HPDE6-E6E7 (cell line): Measurements from ENCODE around the gene MEPCE.
"Not testable (repeated sequence)": the region's sequence is repeated elsewhere in the genome, so short reads cannot be mapped to it uniquely, and the experiment has no call there.

ENCODE experiments used
- DNase-seq: peaks from one replicate; pipeline ENCODE4 v3.0.0; 2011; ENCODE audit warnings: missing footprints; ENCODE audit errors: extremely low spot score

MEPCE gene

GRCh38 chr7:100429637-100430492 lies at the start of gene MEPCE:
Gene MEPCE, plus strand, starts transcription at chr7:100429831. Its CDS starts 188 bp downstream, at chr7:100430019.
- peak; percentile 94 for DNase-seq

- DNase-seq: no peak
Measured at GRCh38 chr7:100380196-100380595, 49.4 kb upstream of the MEPCE start.

DNA sequence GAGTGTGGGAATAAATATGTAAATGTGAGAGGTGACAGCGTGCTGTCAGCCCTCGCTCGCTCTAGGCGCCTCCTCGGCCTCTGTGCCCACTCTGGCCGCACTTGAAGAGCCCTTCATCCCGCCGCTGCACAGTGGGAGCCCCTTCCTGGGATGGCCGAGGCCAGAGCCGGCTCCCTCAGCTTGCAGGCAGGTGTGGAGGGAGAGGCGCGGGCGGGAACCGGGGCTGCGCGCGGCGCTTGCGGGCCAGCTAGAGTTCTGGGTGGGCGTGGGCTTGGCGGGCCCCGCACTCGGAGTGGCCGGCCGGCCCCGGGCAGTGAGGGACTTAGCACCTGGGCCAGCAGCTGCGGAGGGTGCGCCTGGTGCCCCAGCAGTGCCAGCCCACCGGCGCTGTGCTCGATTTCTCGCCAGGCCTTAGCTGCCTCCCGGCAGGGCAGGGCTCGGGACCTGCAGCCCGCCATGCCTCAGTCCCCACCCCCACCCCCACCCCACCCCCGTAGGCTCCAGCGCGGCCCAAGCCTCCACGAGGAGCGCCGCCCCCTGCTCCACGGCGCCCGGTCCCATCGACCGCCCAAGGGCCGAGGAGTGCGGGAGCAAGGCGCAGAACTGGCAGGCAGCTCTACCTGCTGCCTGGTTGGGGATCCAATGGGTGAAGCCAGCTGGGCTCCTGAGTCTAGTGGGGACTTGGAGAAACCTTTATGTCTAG lies 47.9 kb upstream of the MEPCE start:
- DNase-seq: not testable (repeated sequence)

GRCh38 chr7:100382234-100382853 lies 47.3 kb upstream of the MEPCE start:
- DNase-seq: not testable (repeated sequence)

DNA sequence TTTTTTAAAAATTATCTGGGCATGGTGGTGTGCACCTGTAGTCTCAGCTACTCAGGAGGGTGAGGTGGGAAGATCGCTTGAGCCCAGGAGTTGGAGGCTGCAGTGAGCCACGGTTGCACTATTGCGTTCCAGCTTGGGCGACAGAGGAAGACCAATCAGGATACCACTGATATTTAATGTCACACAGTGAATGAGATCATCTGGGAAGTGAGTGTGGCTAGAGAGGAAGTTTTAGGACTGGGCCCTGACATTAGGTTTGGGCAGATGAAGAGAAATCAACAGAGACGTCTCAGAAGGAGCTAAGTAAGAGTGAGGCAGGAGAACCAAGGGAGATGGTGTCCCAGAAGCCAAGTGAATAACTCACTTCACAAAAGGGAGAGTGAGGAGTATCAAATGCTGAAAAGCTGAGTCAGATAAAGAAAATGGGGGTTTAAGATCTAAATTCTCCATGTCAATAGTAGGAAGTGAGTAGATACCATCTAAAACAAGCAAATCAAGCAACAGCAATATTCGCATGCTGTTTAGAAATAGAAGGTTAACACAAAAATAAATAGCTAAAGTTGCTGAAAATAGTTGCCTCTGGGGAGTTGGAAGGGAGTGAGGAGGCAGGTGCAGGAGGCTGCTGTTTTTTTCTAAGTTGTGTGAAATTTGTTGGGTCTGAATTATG lies 44.9 kb upstream of the MEPCE start:
- DNase-seq: no peak

- DNase-seq: no peak
Measured at GRCh38 chr7:100386940-100387339, 42.7 kb upstream of the MEPCE start.

- DNase-seq: no peak
Measured at GRCh38 chr7:100387695-100388094, 41.9 kb upstream of the MEPCE start.

GRCh38 chr7:100389437-100390088 lies 40.1 kb upstream of the MEPCE start:
- DNase-seq: no peak

DNA sequence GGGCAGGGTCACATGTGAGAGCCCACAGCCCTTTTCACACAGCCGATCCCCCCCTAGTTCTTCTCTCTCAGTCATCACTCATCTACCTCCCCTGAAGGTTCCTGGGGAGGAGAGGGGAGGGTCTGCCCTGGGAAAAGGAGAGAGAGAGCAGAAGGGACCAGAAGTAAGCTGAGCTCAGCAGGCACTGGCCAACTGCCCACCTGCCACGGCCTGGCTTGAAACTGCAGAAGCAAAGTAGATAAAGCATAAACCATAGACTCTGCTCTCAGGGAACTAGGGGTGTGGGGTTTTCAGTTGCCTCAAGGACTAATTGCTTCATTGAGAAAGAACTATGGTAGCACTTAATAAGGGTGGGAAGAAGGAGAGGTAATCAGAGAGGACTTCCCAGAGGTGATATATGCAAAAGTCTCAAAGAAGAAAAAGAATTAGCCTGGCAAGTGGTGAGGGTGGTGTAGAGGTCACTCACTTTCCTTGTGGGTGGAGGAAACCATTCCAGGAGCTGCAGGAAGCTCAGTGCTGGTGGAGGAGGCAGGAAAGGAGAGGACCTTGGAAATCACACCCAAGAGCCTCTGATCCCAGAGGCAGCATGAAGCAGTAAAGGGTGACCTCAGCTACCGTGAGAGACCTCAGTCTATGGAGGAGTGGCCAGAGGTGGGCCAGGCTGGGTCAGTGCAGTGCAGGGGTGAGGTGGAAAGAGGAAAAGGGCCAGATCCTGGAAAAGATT lies 39.2 kb upstream of the MEPCE start:
- no peak for DNase-seq

DNA sequence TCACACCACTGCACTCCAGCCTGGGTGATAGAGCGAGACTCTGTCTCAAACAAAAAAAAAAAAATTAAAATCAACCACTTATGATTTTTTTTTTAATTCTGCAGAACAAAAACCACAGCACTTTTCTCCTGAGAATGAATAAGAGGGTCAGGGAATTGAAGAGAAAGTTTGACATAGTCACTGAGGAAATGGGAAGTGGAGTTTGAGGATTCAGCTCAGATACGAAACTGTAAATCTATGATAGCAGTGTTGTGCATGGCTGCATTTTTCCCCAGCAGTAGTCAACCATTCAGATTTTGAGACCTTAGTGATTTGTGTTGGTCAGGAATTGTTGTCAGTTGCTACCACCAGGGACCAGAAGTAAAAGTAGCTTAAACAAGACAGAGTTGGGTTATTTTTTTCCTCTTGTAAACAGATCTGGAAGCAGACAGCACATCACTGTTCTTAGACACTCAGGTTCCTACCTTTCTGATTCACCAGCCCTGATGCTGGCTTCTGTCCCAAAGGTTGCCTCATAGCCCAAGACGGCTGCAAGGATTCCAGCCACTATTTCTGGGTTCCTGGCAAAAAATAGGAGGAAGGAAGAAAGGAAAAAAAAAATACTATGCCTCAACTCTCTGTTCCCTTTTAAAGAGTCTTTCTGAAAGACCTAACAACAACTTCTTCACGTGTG lies 36.3 kb upstream of the MEPCE start:
- no peak for DNase-seq

DNA sequence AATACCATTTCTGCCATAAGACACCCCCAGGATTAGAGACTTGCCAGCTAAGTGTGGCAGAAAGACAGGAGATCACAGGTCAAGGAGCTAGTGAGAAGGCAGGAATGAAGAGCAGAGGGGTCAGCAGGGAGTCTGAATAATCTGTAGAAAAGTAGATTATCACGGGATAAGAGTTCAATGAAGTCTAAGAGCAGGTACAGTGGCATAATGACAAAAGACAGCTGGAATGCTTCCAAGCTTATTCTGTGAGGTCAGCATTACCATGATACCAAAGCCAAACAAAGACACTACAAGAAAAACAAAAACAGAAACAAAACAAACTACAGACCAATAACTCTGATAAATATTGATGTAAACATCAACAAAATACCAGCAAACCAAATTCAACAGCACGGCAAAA lies 35.6 kb upstream of the MEPCE start:
- DNase-seq: no peak

DNA sequence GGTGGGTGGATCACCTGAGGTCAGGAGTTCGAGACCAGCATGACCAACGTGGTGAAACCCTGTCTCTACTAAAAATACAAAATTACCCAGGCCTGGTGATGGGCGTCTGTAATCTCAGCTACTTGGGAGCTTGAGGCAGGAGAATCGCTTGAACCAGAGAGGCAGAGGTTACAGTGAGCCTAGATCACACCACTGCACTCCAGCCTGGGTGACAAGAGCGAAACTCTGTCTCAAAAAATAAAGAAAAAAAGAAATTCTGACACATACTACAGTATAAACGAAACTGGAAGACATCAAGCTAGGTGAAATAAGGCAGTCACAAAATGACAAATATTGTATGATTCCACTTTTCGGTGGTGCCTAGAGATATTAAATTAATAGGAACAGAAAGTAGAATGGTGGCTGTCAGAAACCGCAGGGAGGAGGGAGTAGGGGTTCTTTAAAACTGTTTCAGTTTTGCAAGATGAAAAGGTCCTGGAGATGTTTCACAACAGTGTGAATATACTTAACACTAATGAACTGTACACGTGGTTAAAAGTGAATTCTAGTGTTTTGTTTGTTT lies 33.1 kb upstream of the MEPCE start:
- no peak for DNase-seq

DNA sequence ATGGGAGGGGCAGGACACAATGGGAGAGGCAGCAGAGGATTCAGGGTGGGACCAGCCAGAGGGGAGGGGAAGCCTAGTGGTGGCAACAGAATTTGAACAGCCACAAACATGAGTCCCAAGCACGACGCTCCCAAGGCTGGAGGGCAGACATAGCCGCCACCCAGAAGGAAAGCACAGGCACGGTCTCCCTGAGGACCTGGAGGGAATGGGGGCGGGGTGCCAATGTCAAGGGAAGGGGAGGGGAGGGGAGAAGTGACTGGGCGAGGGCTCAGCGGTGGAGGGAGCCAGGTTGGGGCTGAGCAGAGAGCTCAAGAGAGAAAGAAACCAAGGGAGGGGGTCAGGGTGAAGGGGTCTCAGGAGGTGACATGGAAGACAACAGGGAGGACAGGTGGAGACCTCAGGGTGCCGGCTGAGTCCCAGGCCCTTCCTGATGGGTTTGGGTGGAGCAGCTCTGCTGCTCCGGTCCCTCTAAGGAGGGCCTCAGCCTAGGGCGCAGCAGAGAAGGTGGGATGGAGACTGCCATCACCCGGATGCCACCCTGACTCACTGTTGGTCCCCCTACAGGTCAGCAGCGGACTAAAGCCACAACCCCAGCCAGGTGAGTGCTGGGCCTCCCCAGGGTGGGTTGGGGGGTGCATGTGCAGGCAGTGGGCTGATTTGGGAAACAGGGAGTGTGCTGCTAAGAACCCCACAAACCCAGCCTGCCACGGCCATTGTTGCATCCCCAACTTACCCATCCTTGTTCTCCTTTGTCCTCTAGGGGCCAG lies 32.1 kb upstream of the MEPCE start:
- DNase-seq: no peak

DNA sequence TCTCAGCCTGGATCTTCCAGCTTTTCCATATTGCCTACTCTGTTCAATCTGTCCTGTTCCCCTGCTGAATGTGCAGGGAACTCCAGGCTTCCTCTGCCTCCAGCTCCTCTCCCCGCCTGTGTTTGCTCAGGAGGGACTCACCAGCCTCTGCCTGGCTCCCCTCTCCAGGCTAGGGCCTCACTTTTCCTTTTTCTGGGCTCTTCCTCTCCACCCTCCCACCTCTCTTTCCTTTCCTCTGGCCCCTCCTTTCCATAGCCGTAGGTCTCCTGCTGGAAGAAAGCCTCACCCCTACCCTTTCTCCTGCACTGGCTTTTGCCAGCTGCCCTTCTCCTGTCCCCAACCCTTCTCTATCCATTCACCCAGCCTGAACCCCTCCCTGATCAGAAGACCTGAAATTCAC lies 31.4 kb upstream of the MEPCE start:
- DNase-seq: no peak

DNA sequence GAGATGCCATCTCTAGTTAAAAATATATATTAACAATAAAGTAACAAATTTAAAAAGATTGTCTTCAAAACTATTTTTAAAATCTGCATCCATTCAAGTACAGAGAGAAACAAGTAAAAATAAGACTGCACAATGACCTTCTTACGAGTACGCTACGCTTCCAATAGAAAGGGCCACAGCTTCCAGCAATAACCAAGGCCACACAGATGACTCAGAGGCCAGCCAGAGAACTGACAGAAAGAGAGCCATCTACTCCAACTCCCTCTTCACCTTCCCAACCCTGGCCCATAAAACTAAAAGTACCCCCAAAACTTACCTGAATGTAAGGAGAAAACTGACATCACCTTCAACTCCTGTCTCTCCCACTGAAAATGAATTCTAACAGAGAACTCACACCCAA lies 29.6 kb upstream of the MEPCE start:
- no peak for DNase-seq

GRCh38 chr7:100400656-100401055 lies 29.0 kb upstream of the MEPCE start:
- DNase-seq: no peak

GRCh38 chr7:100401811-100402210 lies 27.8 kb upstream of the MEPCE start:
- no peak for DNase-seq

GRCh38 chr7:100402241-100402640 lies 27.4 kb upstream of the MEPCE start:
- DNase-seq: no peak

- no peak for DNase-seq
Measured at GRCh38 chr7:100406767-100407166, 22.9 kb upstream of the MEPCE start.
